H54 (cell line): ENCODE data around the gene TREML4.
A peak's percentile ranks its signal among the peaks of the same experiment; 100 is the strongest.

Experiments used
- DNase-seq: peaks from one replicate; pipeline ENCODE4 v3.0.0; 2011; ENCODE audit warnings: low spot score, mixed read lengths; ENCODE audit not compliant: insufficient read length
- FAIRE-seq: peaks from 3 replicates; lab custom pipeline; 2011; peaks lifted over from hg19 to GRCh38; lab: Jason Lieb, UNC
- POLR2A ChIP-seq: IDR thresholded peaks from 2 replicates; pipeline ENCODE4 v1.6.1; 2011; ENCODE audit warnings: low read depth, mild to moderate bottlenecking, low read length

The TREML4 gene

DNA sequence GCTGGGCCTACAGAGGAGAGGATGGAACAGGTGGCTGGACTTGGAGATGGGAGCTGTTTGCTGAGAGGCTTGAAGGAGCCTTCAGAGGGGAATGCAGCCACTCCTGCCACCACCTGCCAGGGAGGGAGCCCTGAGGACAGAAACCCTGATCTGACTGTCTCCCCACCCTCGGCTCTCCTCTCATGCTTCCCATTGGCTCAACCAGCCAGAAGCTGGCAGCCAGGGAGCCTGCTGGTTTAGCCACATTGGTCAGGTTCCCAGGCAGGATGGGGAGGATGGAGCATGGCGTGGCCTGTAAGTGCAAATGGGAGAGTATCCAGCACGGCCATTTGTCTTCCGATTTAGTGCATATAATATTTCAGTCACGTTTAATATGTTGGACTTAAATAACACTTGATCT is 45.6 kb downstream of the TREML4 start:
- FAIRE-seq (no peak), DNase-seq (no peak)
- no peak for TF ChIP-seq POLR2A

DNA sequence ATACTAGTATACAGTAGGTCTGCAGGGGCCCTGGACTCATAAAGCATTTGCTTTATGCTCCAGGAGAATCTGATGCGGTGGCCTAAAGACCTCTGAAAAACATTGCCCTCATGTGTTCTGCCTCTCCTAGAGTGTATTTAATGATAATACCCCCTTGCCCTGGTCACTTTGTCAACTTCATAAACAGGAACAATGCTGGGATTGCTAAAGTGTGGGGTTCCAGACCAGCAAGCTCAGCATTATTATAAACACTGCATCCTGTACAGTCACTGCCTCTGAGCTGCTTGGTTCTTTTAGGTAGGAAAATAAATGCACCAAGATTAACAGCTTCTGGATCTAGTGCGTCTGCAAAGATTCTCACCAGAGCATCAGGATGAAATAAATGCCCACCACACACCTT is 46.1 kb downstream of the TREML4 start:
- FAIRE-seq (no peak), DNase-seq (no peak)
- TF ChIP-seq POLR2A, result no peak

DNA sequence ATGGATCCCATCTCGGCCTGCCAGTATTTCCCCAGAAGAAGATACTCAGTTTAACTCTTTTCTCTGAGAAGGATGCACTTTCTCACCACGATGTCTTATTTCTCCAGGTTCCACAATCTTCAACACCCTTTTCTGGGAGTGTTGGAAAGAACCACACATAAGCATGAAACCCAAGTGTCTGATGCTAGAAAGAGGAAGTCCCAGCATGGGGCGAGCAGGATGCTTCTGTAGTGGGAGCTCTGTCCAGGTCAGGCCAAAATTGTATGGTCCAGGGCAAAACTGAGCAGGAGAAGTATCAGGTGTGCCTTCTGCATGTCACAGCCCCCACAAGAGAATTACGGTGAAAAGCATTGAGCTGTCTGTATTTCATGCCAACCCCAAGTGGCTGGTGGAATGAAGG is 47.3 kb downstream of the TREML4 start:
- DNase-seq (no peak), FAIRE-seq (no peak)
- no peak for TF ChIP-seq POLR2A

DNA sequence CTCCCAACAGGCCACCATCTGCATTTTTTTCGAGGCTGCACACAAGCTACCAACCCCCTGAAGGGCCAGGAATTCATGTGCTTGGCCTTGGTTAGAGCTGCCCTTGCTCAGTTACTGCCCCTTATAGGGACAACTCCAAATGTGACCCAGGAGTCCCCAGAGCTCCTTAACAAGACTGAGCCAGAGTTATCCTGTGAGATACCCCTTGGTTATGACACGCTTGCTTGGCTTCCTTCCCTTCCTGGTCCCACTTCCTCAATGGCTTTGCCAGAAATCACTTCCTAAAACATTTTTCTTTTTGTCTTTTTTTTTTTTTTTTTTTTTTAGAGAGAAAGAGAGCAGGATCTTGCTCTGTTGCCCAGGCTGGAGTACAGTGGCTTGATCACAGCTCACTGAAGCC is 49.5 kb downstream of the TREML4 start:
- no peak for FAIRE-seq
- TF ChIP-seq POLR2A, result no peak

DNA sequence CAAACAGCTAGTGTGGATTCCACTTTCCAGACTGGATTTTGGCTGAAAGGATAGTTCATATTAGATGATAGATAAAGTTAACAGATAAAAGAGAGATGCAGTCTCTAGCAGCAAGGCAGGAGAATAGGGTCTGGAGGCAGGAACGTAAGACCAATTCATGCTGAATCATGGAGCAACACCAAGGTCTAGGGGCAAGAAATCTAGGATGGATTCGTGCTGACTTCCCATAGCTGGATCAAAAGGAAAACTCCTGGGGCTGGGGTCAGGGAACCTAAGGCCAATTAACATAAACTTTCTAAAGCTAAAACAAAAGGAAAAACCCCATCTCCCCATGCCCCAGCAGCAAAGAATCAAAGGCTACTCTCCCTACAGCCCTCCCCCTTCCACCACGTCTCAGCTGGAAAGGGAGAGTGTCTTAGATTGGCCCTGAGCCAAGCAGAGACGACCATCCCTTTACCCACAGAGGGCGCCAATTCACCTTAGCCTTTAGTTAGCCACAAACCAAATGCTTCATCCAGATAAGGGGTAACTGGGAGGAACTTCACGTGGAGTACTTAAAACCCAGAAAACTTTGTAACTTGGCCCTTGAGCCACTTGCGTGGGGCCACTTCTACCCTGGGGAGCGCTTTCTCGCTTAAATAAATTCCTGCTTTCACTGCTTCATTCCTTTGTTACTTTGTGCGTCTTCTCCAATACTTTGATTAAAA is 50.7 kb downstream of the TREML4 start:
- no peak for FAIRE-seq
- no peak for TF ChIP-seq POLR2A
- peak; percentile 25 for DNase-seq

More for the DNA sequence above, 49.5 kb downstream of the TREML4 start:
- DNase-seq, result no peak

DNA sequence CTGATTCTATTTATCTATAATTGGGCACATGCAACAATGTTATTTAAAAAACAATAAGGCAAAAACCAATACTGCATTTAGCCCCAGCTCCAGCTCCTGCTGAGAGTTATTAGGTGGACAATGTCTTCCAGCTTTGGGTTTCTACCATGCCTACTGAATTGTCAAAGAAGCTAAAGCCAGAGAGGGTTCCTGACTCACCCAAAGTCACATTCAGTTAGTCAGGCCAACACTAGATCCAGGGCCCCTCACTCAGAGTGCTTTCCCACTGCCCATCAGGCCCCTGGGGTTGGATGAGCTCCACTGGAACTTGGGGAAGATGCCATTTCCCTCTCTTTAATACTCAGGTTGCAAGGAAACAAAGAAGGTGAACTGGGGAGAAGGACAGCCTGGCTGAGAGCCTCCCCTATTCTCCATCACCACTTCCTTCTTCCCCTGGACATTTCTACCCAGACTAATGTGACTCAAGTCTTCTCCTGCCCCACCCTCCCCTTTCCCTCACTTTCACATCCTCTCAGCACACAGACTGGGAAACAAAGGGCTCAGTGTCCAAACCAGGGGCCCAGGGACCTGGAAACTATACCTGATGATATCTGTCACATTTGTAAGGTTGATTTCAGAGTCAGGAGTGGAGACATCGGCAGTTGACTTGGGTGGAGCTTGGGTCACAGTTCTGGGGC is 52.4 kb downstream of the TREML4 start:
- FAIRE-seq (no peak), DNase-seq (no peak)
- TF ChIP-seq POLR2A, result no peak

DNA sequence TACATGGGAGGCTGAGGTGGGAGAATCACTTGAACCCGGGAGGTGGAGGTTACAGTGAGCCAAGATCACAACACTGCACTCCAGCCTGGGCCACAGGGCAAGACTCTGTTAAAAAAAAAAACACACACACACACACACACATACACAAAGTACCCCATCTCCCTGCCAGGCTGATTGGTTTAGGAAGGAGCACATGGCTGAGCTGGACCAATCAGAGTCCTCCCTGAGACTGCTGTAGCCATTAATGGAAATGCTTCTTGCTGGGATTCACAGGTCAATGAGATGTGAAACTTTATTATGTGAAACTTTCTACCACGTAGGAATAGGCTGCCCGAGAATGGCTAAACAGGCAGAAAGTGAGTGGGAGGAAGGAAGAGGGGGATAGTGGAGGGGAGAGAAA is 55.5 kb downstream of the TREML4 start:
- no peak for FAIRE-seq
- no peak for TF ChIP-seq POLR2A
- no peak for DNase-seq

DNA sequence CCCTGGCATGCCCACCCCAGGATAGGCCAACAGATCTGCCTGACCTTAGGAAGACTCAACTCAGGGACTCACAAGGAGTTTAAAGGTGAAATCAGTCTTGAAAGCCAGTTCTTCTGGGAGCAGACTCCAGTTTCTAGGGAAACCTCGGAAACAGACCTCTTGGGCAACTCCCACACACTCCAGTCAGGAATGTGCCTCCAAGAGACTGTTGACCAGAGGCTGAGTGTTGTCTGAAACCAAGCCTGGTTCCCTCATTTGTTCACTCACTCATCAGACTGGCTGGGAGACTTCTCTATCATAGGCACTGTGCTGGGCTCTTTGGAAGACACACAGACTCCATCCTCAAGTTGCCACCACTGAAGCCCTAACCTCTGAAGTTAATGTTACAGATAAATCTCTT is 56.6 kb downstream of the TREML4 start:
- DNase-seq (no peak), FAIRE-seq (no peak)
- TF ChIP-seq POLR2A, result no peak

DNA sequence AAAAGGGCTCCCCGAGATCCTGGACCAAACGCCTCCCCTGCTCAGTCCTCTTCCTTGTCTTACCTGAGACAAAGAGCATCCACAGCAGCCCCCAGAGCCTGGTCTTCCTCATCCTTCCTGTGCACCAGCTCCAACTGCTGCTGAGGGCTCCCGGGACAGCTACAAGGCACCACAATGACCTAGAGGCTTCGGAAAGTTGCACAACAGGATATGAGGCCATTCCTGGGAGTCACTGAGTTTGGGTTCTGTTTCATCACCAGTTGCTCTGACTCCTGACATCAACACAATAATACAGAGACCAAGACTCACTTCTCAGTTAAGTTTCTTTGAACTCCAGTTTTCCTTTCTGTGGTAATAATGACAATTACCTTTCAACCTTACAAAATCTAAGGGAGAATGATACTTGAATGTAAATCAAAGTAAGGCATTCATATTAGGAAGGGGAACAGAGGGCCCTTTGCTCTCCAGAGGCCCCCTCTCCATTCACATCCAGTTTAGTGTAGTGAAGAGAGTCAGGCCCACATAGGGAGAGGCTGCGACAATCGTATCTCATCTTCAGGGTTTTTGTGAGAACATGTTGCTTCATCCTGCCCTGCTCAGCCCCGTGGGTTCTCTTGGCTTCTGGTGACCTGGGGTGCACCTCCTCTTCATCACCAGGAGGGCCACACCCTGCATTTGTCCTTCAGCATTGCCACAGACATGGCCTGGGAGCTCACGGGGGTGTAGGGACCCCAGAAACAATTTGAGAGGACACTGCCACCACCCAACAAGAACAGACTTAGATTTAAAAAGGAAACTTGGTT is 58.6 kb downstream of the TREML4 start, which contains the start of gene TREM1:
TSS of gene TREM1 (minus strand) at position 139 of the 803 bp plus-strand sequence. CDS start at position 112, 27 bp downstream.
- no peak for FAIRE-seq
- no peak for TF ChIP-seq POLR2A
- DNase-seq, result no peak

DNA sequence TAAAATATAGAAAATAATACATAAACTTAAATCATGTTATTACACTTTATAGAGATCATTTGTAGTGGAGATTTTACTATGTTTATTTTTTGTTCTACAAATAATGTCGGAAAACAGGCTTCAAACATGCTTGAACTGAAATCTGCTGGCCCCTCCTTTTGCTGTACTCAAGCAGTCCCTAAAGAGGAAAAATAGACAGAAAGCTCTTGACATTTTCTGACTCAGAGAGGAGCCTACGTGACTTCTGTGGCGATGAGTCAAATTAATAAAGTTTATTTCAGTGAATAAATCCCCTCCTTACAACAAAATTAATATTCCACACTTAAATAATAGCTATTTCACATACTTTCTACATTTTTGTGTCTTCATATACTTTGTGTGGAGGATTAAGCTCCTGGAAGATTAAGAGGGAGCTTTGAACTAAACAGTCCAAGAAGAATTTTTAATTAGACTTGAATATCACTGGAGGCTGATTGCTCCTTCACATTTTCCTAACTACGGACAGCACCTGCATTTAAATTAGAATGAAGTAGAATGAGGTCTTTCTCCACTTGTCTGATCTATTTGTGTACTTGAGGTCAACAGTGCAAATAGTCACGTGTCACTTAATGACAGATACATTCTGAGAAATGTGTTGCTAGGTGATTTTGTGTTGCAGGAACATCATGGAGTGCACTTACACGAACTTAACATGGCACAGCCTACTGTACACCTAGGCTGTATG is 60.0 kb downstream of the TREML4 start:
- TF ChIP-seq POLR2A, result no peak
- no peak for FAIRE-seq
- DNase-seq, result no peak
